ENCODE measurements around the gene PARD3B.

PARD3B gene

GRCh38 chr2:205461678-205462665 is 916.7 kb downstream of the PARD3B start:
- ChIA-PET CTCF (interaction anchor here (0.6 kb wide), 2 partner anchors 47 to 848 kb away, joined by 4 to 6 read pairs; no protein-coding TSS in a partner anchor), POLR2A (ENCODE audit: low non-redundant PET) (no interaction called here)
- TF ChIP-seq CTCF (conservative IDR thresholded peaks at IDR 0.05; ENCODE audit: low read depth), result no peak
- no peak overlapping the region for H3K27ac ChIP-seq
- DNase-seq (ENCODE audit: low spot score), result no peak

GRCh38 chr2:205462681-205463345 is 917.5 kb downstream of the PARD3B start:
- DNase-seq (ENCODE audit: low spot score), result no peak
- ChIA-PET POLR2A (ENCODE audit: low non-redundant PET) (no interaction called here), CTCF (interaction anchor here (0.6 kb wide), 1 partner anchor 849 kb away, joined by 4 read pairs; no protein-coding TSS in a partner anchor)
- no peak for TF ChIP-seq CTCF (conservative IDR thresholded peaks at IDR 0.05; ENCODE audit: low read depth)
- H3K27ac ChIP-seq, result no peak overlapping the region

- DNase-seq (ENCODE audit: low spot score), result no peak
- ChIA-PET POLR2A (ENCODE audit: low non-redundant PET) (no interaction called here), CTCF (no interaction called here)
These were observed 918.3 kb downstream of the PARD3B start for GRCh38 chr2:205463466-205464025.

GRCh38 chr2:205464681-205465080 is 919.4 kb downstream of the PARD3B start:
- no peak for DNase-seq (ENCODE audit: low spot score)
- ChIA-PET POLR2A (ENCODE audit: low non-redundant PET) (no interaction called here), CTCF (no interaction called here)
- TF ChIP-seq CTCF (conservative IDR thresholded peaks at IDR 0.05; ENCODE audit: low read depth), result no peak
- no peak overlapping the region for H3K27ac ChIP-seq

More at GRCh38 chr2:205463466-205464025, 918.3 kb downstream of the PARD3B start:
- TF ChIP-seq CTCF (conservative IDR thresholded peaks at IDR 0.05; ENCODE audit: low read depth), result no peak
- H3K27ac ChIP-seq, result no peak overlapping the region

- CTCF ChIA-PET, result no interaction called here
These were observed 920.5 kb downstream of the PARD3B start for GRCh38 chr2:205465791-205466190.

More at GRCh38 chr2:205465791-205466190, 920.5 kb downstream of the PARD3B start:
- POLR2A ChIA-PET (ENCODE audit: low non-redundant PET), result no interaction called here
- no peak for TF ChIP-seq CTCF (conservative IDR thresholded peaks at IDR 0.05; ENCODE audit: low read depth)
- H3K27ac ChIP-seq, result no peak overlapping the region
- no peak for DNase-seq (ENCODE audit: low spot score)

Data from RWPE1 (cell line).